H1 (cell line): ENCODE data around the gene HBA2. TPM values are rescaled to one million over a fixed set of nuclear protein-coding genes. Genes with fewer than 3 reads are reported as not detected.

Source experiments
- CTCF ChIA-PET: fragments of 300-600 bp; sonication (Branson Sonifier 250); formaldehyde crosslinking; loops from one replicate; lab custom pipeline; 2021; ENCODE audit not compliant: partially characterized antibody; lab: Charles Lee
- POLR2A ChIA-PET: fragments of 300-600 bp; sonication (Branson Sonifier 250); formaldehyde crosslinking; loops from one replicate; lab custom pipeline; 2021; ENCODE audit warnings: inconsistent platforms; ENCODE audit not compliant: partially characterized antibody; lab: Charles Lee
- DNase-seq, 2 experiments: peaks; one replicate each; pipeline versions ENCODE4 v3.0.0 to v3.0.0-alpha.2; 2010 to 2022; ENCODE audit warnings: low spot score in 2 of 2, low read depth in 1 of 2, mixed read lengths in 1 of 2
- FAIRE-seq: peaks from 2 replicates; lab custom pipeline; 2011; peaks lifted over from hg19 to GRCh38; lab: Jason Lieb, UNC
- H2AFZ ChIP-seq: 2 replicates; pipeline ENCODE4 v1.8.1; 2012; ENCODE audit warnings: low read length, inconsistent platforms
- H2AK5ac ChIP-seq: 2 replicates; pipeline ENCODE4 v1.6.1; 2013; ENCODE audit warnings: low read depth, low read length
- H2BK120ac ChIP-seq: replicated peaks from 2 replicates; pipeline ENCODE3; 2013; ENCODE audit warnings: low read depth, low read length, inconsistent platforms
- H2BK12ac ChIP-seq: 2 replicates; pipeline ENCODE4 v1.6.1; 2013; ENCODE audit warnings: low read depth, low read length
- H2BK15ac ChIP-seq: 2 replicates; pipeline ENCODE4 v1.6.1; 2013; ENCODE audit warnings: low read length
- H2BK20ac ChIP-seq: 2 replicates; pipeline ENCODE4 v1.6.1; 2013; ENCODE audit warnings: low read length
- H2BK5ac ChIP-seq: 2 replicates; pipeline ENCODE4 v1.6.1; 2013; ENCODE audit warnings: low read depth, low read length
- H3K14ac ChIP-seq: 2 replicates; pipeline ENCODE4 v1.6.1; 2013; ENCODE audit warnings: inconsistent platforms; ENCODE audit not compliant: insufficient read length
- H3K18ac ChIP-seq: 2 replicates; pipeline ENCODE4 v1.6.1; 2013; ENCODE audit warnings: low read length; ENCODE audit errors: extremely low read depth
- H3K23ac ChIP-seq: 2 replicates; pipeline ENCODE4 v1.6.1; 2013; ENCODE audit warnings: inconsistent platforms; ENCODE audit not compliant: insufficient read length
- H3K23me2 ChIP-seq: 2 replicates; pipeline ENCODE4 v1.6.1; 2013; ENCODE audit warnings: low read depth, low read length
- H3K27ac ChIP-seq: 2 replicates; pipeline ENCODE4 v1.6.1; 2011; ENCODE audit warnings: low read depth, low read length, inconsistent platforms
- H3K27me3 ChIP-seq, 4 experiments: replicated peaks in 1 of 4; 1 replicate in 1 of 4; 2 replicates in 3 of 4; pipeline versions ENCODE4 v1.6.1 to v1.8.1; 2011 to 2013; ENCODE audit warnings: low read length in 3 of 4, mild to moderate bottlenecking in 3 of 4, inconsistent platforms in 2 of 4, mixed read lengths in 2 of 4, moderate library complexity in 1 of 4; ENCODE audit not compliant: control insufficient read depth in 3 of 4, insufficient read depth in 3 of 4; ENCODE audit errors: extremely low read depth in 1 of 4
- H3K36me3 ChIP-seq, 4 experiments: 2 replicates each; pipeline versions ENCODE4 v1.6.1 to v1.8.1; 2011 to 2013; ENCODE audit warnings: mild to moderate bottlenecking in 4 of 4, low read length in 3 of 4, moderate library complexity in 2 of 4, control low read depth in 1 of 4, inconsistent platforms in 1 of 4; ENCODE audit not compliant: insufficient read depth in 4 of 4, control insufficient read depth in 2 of 4
- H3K4ac ChIP-seq: replicated peaks from 2 replicates; pipeline ENCODE3; 2013; ENCODE audit warnings: low read length, low read depth, mixed read lengths, inconsistent platforms; ENCODE audit not compliant: insufficient read length
- H3K4me1 ChIP-seq, 4 experiments: replicated peaks in 1 of 4; 1 replicate in 1 of 4; 2 replicates in 3 of 4; pipeline versions ENCODE4 v1.6.1 to v1.8.1; 2011 to 2013; ENCODE audit warnings: low read length in 3 of 4, inconsistent platforms in 2 of 4, mixed read lengths in 1 of 4; ENCODE audit not compliant: insufficient read depth in 4 of 4, control insufficient read depth in 3 of 4
- H3K4me2 ChIP-seq, 2 experiments: 2 replicates each; pipeline versions ENCODE4 v1.6.1 to v1.8.1; 2011 to 2013; ENCODE audit warnings: low read depth in 2 of 2, low read length in 2 of 2, control low read depth in 1 of 2, inconsistent platforms in 1 of 2, mild to moderate bottlenecking in 1 of 2; ENCODE audit not compliant: insufficient read depth in 1 of 2
- H3K4me3 ChIP-seq, 4 experiments: fragments of 200-600, 300-600 bp in 1 of 4; sonication (generic), shearing (Covaris generic), sonication (Bioruptor Twin) in 1 of 4; 2 replicates each; pipeline versions ENCODE4 v1.5.1 to v1.8.1; 2011 to 2016; ENCODE audit warnings: low read length in 4 of 4, low read depth in 3 of 4, control low read depth in 2 of 4, inconsistent platforms in 2 of 4, mild to moderate bottlenecking in 2 of 4, mixed read lengths in 1 of 4, moderate library complexity in 1 of 4; ENCODE audit not compliant: insufficient read depth in 2 of 4; ENCODE audit errors: extremely low read depth in 1 of 4
- H3K56ac ChIP-seq: replicated peaks from 2 replicates; pipeline ENCODE3; 2013; ENCODE audit warnings: low read depth, mild to moderate bottlenecking, mixed read lengths, low read length, inconsistent platforms; ENCODE audit not compliant: insufficient read length
- H3K79me1 ChIP-seq: 2 replicates; pipeline ENCODE4 v1.6.1; 2013; ENCODE audit warnings: low read depth, low read length, control low read depth
- H3K79me2 ChIP-seq, 2 experiments: 2 replicates each; pipeline versions ENCODE4 v1.6.1 to v1.8.1; 2012 to 2013; ENCODE audit warnings: low read length in 2 of 2, mild to moderate bottlenecking in 2 of 2, inconsistent platforms in 1 of 2; ENCODE audit not compliant: insufficient read depth in 2 of 2, control insufficient read depth in 1 of 2
- H3K9ac ChIP-seq, 4 experiments: replicated peaks in 1 of 4; 1 replicate in 1 of 4; 2 replicates in 3 of 4; pipeline versions ENCODE4 v1.6.1 to v1.8.1; 2011 to 2013; ENCODE audit warnings: low read depth in 3 of 4, low read length in 3 of 4, control low read depth in 2 of 4, mild to moderate bottlenecking in 2 of 4, moderate library complexity in 2 of 4, inconsistent platforms in 1 of 4; ENCODE audit errors: extremely low read depth in 1 of 4
- H3K9me3 ChIP-seq, 2 experiments: 2 replicates each; pipeline versions ENCODE4 v1.6.1 to v1.8.1; 2012 to 2013; ENCODE audit warnings: mild to moderate bottlenecking in 2 of 2, moderate library complexity in 2 of 2, control low read depth in 1 of 2, inconsistent platforms in 1 of 2, low read depth in 1 of 2, low read length in 1 of 2, mixed read lengths in 1 of 2; ENCODE audit not compliant: insufficient read depth in 2 of 2
- H4K20me1 ChIP-seq, 2 experiments: replicated peaks in 1 of 2; 2 replicates each; pipeline versions ENCODE3 to v1.8.1; 2011 to 2013; ENCODE audit warnings: inconsistent platforms in 2 of 2, low read length in 2 of 2, mild to moderate bottlenecking in 1 of 2; ENCODE audit not compliant: insufficient read depth in 2 of 2, control insufficient read depth in 1 of 2
- H4K5ac ChIP-seq: 2 replicates; pipeline ENCODE4 v1.6.1; 2013; ENCODE audit warnings: low read length, low read depth, mixed read lengths, inconsistent platforms; ENCODE audit not compliant: insufficient read length
- H4K8ac ChIP-seq: 2 replicates; pipeline ENCODE4 v1.8.0; 2013; ENCODE audit warnings: mild to moderate bottlenecking, moderate library complexity, low read length, inconsistent platforms; ENCODE audit not compliant: insufficient read depth; ENCODE audit errors: extremely low read depth
- H4K91ac ChIP-seq: replicated peaks from 2 replicates; pipeline ENCODE3; 2013; ENCODE audit warnings: low read length, mixed read lengths, inconsistent platforms; ENCODE audit not compliant: insufficient read length
- ASH2L ChIP-seq: fragments of 200-600, 300-600 bp; sonication (generic); IDR thresholded peaks from one replicate; pipeline ENCODE4 v1.7.1; 2017; ENCODE audit warnings: low read length
- BCL11A ChIP-seq, 2 experiments: IDR thresholded peaks; one replicate each; pipeline ENCODE4 v1.6.1; 2011; ENCODE audit warnings: low read depth in 2 of 2, low read length in 2 of 2, mild to moderate bottlenecking in 2 of 2
- BRCA1 ChIP-seq: IDR thresholded peaks from 2 replicates; pipeline ENCODE4 v1.6.1; 2012; ENCODE audit warnings: low read depth, low read length, improper control_type of control experiment
- CEBPB ChIP-seq: IDR thresholded peaks from 2 replicates; pipeline ENCODE4 v1.6.1; 2012; ENCODE audit warnings: low read depth, low read length
- E2F6 ChIP-seq: IDR thresholded peaks from 2 replicates; pipeline ENCODE4 v1.6.1; 2012; ENCODE audit warnings: inconsistent platforms
- EGR1 ChIP-seq: IDR thresholded peaks from 2 replicates; pipeline ENCODE4 v1.6.1; 2011; ENCODE audit warnings: low read depth, low read length, borderline replicate concordance
- HDAC2 ChIP-seq, 2 experiments: fragments of 300-600 bp in 1 of 2; sonication (generic) in 1 of 2; IDR thresholded peaks; 2 replicates each; pipeline ENCODE4 v1.6.1; 2011 to 2012; ENCODE audit warnings: low read depth in 2 of 2, low read length in 2 of 2, mild to moderate bottlenecking in 2 of 2, moderate library complexity in 2 of 2, borderline replicate concordance in 1 of 2, inconsistent platforms in 1 of 2
- SIRT6 ChIP-seq: IDR thresholded peaks from one replicate; pipeline ENCODE4 v1.7.1; 2012; ENCODE audit warnings: low read length, inconsistent platforms
- SP1 ChIP-seq: IDR thresholded peaks from 2 replicates; pipeline ENCODE4 v1.6.1; 2011; ENCODE audit warnings: low read depth, low read length
- TBP ChIP-seq: IDR thresholded peaks from 2 replicates; pipeline ENCODE4 v1.6.1; 2011; ENCODE audit warnings: low read depth, low read length, improper control_type of control experiment
- WGBS, 2 experiments: shearing (Covaris generic) in 1 of 2; methylation state at CpG; one replicate each; pipeline versions ENCODE4 v1.1.6 to v1.1.7; 2013 to 2015; ENCODE audit warnings: low lambda C conversion rate in 2 of 2, mixed read lengths in 2 of 2, inconsistent platforms in 1 of 2, low coverage in 1 of 2, missing lambda C conversion rate in 1 of 2; ENCODE audit not compliant: insufficient replicate concordance in 2 of 2, insufficient coverage in 1 of 2, insufficient read length in 1 of 2; ENCODE audit errors: extremely low coverage in 1 of 2, missing lambda C conversion rate in 1 of 2; 5-methylcytosine and 5-hydroxymethylcytosine counted together
- polyA plus RNA-seq, 7 experiments: library from polyadenylated mRNA; depleted of rRNA in 3 of 7; stranded (reverse) in 5 of 7; unstranded in 2 of 7; fragments of >200 nt in 5 of 7; fragments of 200-250 nt in 2 of 7; gene quantifications; 1 replicate in 5 of 7; 2 replicates in 1 of 7; 4 replicates in 1 of 7; pipeline versions ENCODE4 v1.2.1 to v1.2.3, GENCODE V29; 2011 to 2013; ENCODE audit warnings: missing spikeins in 2 of 7, mixed read lengths in 2 of 7
- total RNA-seq: library from RNA; stranded (reverse); fragmentation: NEBNext Ultra II Directional; extraction: Animal tissue kit (Norgen Biotek cat#: 25700); gene quantifications from 2 replicates; pipeline ENCODE4 v1.2.1, GENCODE V29; 2021

HBA2 gene
- total and polyA plus RNA-seq, 2 of the 8 experiments (the other 6 are each of a cell fraction or from before 2014, with no cell fraction given), result 6.1 TPM; not detected in 1

GRCh38 chr16:165539-166374 is 6.9 kb upstream of the HBA2 start, which contains the start of gene HBM:
Gene HBM (plus strand): TSS chr16:165978. CDS start chr16:165998, 20 bp downstream.
- Histone ChIP-seq H3K27me3 (peaks cover 36 to 64% (median 58%) of the 10 kb centered on the region in 4 experiments), H4K91ac (no peak within 1 kb of the TSS), H2AK5ac (no peak within 1 kb of the TSS), H3K79me1 (no peaks in the 10 kb centered on the region), H2BK5ac (no peak within 1 kb of the TSS), H2BK12ac (peak within 1 kb of the TSS; percentile 50; the same call in 1 of the 2 replicates), H3K4me1 (peaks cover 0 to 20% (median 16%) of the 10 kb centered on the region in 4 experiments; a peak in 6 of 7 replicates), H3K4me3 (peak within 1 kb of the TSS; percentile 14 to 59 (median 20); a peak in 7 of 8 replicates), H3K14ac (no peak within 1 kb of the TSS), H4K8ac (no peak within 1 kb of the TSS), H3K79me2 (no peaks in the 10 kb centered on the region), H3K27ac (no peak within 1 kb of the TSS), H3K4me2 (peak within 1 kb of the TSS; percentile 64 to 78), H3K18ac (peak within 1 kb of the TSS; percentile 1; the same call in 1 of the 2 replicates), H4K20me1 (peaks cover 2 to 8% of the 10 kb centered on the region in 2 experiments), H2BK15ac (0 out of 2 replicates have a peak within 1 kb of the TSS, but pooled peaks have one; percentile 29), H2BK120ac (no peak within 1 kb of the TSS), H3K9ac (no peak within 1 kb of the TSS), H3K9me3 (no peaks in the 10 kb centered on the region), H2AFZ (no peak within 1 kb of the TSS), H3K36me3 (peaks cover 0 to 9% (median 0%) of the 10 kb centered on the region in 4 experiments; a peak in 2 of 8 replicates), H3K23ac (no peak within 1 kb of the TSS), H4K5ac (no peak within 1 kb of the TSS), H3K4ac (no peak within 1 kb of the TSS), H3K56ac (no peak within 1 kb of the TSS), H3K23me2 (peaks cover 10% of the 10 kb centered on the region; the same call in 1 of the 2 replicates), H2BK20ac (no peak within 1 kb of the TSS)
- DNase-seq (no peak), FAIRE-seq (no peak)
- POLR2A ChIA-PET, result interaction anchor here (3.5 to 5.0 kb wide), 2 partner anchors 12 to 15 kb away, joined by 16 to 29 read pairs; partner anchors contain the start of gene HBQ1
- WGBS, 2 experiments, result 3% methylated on average over 55 of the region's 75 CpGs; no CpG with 5 or more reads in 1 of the 2 experiments
- CTCF ChIA-PET, result interaction anchor here (1.0 to 5.6 kb wide), 7 partner anchors 12 to 69 kb away, joined by 3 to 24 read pairs (median 5); partner anchors contain the start of gene HBQ1
- no peak for TF ChIP-seq ASH2L
- TF ChIP-seq E2F6, result no peak; the same call in 1 of the 2 replicates
- no peak for TF ChIP-seq BRCA1
- no peak for TF ChIP-seq TBP
- no peak for TF ChIP-seq BCL11A (IDR thresholded peaks at IDR 0.05; ENCODE audit: low read depth in 2 of 2, low read length in 2 of 2)
- TF ChIP-seq HDAC2 (IDR thresholded peaks at IDR 0.05; ENCODE audit: borderline replicate concordance in 1 of 2, low read depth in 2 of 2, low read length in 2 of 2), result no peak
- no peak for TF ChIP-seq CEBPB
- TF ChIP-seq EGR1, result no peak
- no peak for TF ChIP-seq SP1
- TF ChIP-seq SIRT6, result no peak
